ENCODE measurements around the gene CROCC2. TPM values are rescaled to one million over a fixed set of nuclear protein-coding genes. Genes with fewer than 3 reads are reported as not detected.

The CROCC2 gene
- total RNA-seq, 1 donor from 2014 or later, result 0.49 TPM

- Histone ChIP-seq H3K4me3 (peak within 1 kb of the TSS; percentile 56 to 71), H3K4me1 (peaks cover 61% of the 10 kb centered on the region), H3K27ac (peak within 1 kb of the TSS; percentile 79), H3K27me3 (no peaks in the 10 kb centered on the region), H3K36me3 (peaks cover 0 to 2% of the 10 kb centered on the region in 2 donors), H3K9me3 (no peaks in the 10 kb centered on the region)
- TF ChIP-seq POLR2AphosphoS5 (IDR thresholded peaks at IDR 0.05; ENCODE audit: insufficient read depth in 1 of 2, low read depth in 1 of 2) (peak; percentile 59 to 87), POLR2A (IDR thresholded peaks at IDR 0.05) (no peak)
- DNase-seq (ENCODE audit: extremely low spot score in 2 of 2), result peak in 1 of 2 donors; percentile 90
- intact Hi-C loops (cut with DNase I), result no loop called here
These were observed 91.9 kb downstream of the CROCC2 start, which contains the start of gene SNED1 for GRCh38 chr2:240997856-240998705. Gene SNED1, plus strand, starts transcription at chr2:240998618. Its CDS starts 220 bp downstream, at chr2:240998838.

GRCh38 chr2:240998706-240998994, 92.5 kb downstream of the CROCC2 start:
- Histone ChIP-seq H3K4me3 (peak overlapping the region; percentile 56 to 71), H3K4me1 (peaks cover 61% of the 10 kb centered on the region), H3K36me3 (peaks cover 0 to 8% of the 10 kb centered on the region in 2 donors), H3K27me3 (no peaks in the 10 kb centered on the region), H3K9me3 (peaks cover 3% of the 10 kb centered on the region), H3K27ac (peak overlapping the region; percentile 76)
- intact Hi-C loops (cut with DNase I), result no loop called here
- no peak for DNase-seq (ENCODE audit: extremely low spot score in 2 of 2)
- TF ChIP-seq CTCF (IDR thresholded peaks at IDR 0.05) (no peak), POLR2A (IDR thresholded peaks at IDR 0.05) (no peak), POLR2AphosphoS5 (IDR thresholded peaks at IDR 0.05; ENCODE audit: insufficient read depth in 1 of 2, low read depth in 1 of 2) (no peak)

GRCh38 chr2:240998995-240999791, 93.1 kb downstream of the CROCC2 start:
- intact Hi-C loops (cut with DNase I), result no loop called here

GRCh38 chr2:240999873-241000541, 93.9 kb downstream of the CROCC2 start:
- no peak for TF ChIP-seq CTCF (IDR thresholded peaks at IDR 0.05)
- TF ChIP-seq POLR2A (IDR thresholded peaks at IDR 0.05), result no peak
- no peak for TF ChIP-seq POLR2AphosphoS5 (IDR thresholded peaks at IDR 0.05; ENCODE audit: insufficient read depth in 1 of 2, low read depth in 1 of 2)
- H3K27ac ChIP-seq, result peak overlapping the region; percentile 76
- DNase-seq (ENCODE audit: extremely low spot score in 2 of 2), result peak in 1 of 2 donors; percentile 89
- no peaks in the 10 kb centered on the region for H3K27me3 ChIP-seq
- H3K9me3 ChIP-seq, result peaks cover 11% of the 10 kb centered on the region
- peaks cover 54% of the 10 kb centered on the region for H3K4me1 ChIP-seq
- intact Hi-C loops (cut with DNase I), result no loop called here
- H3K36me3 ChIP-seq, result peaks cover 0 to 19% of the 10 kb centered on the region in 2 donors
- H3K4me3 ChIP-seq, result peak overlapping the region; percentile 56 to 71

More at GRCh38 chr2:240998995-240999791, 93.1 kb downstream of the CROCC2 start:
- DNase-seq (ENCODE audit: extremely low spot score in 2 of 2), result peak in 1 of 2 donors; percentile 86
- Histone ChIP-seq H3K27me3 (no peaks in the 10 kb centered on the region), H3K36me3 (peaks cover 0 to 14% of the 10 kb centered on the region in 2 donors), H3K9me3 (peaks cover 8% of the 10 kb centered on the region), H3K4me1 (peaks cover 61% of the 10 kb centered on the region), H3K27ac (peak overlapping the region; percentile 76), H3K4me3 (peak overlapping the region; percentile 56 to 71)
- TF ChIP-seq CTCF (IDR thresholded peaks at IDR 0.05) (no peak), POLR2A (IDR thresholded peaks at IDR 0.05) (no peak), POLR2AphosphoS5 (IDR thresholded peaks at IDR 0.05; ENCODE audit: insufficient read depth in 1 of 2, low read depth in 1 of 2) (no peak)

GRCh38 chr2:241000831-241001321, 94.7 kb downstream of the CROCC2 start:
- H3K4me1 ChIP-seq, result peaks cover 47% of the 10 kb centered on the region
- H3K9me3 ChIP-seq, result peaks cover 11% of the 10 kb centered on the region
- no peak overlapping the region for H3K27ac ChIP-seq
- H3K4me3 ChIP-seq, result peak overlapping the region in 1 of 2 donors; percentile 56
- intact Hi-C loops (cut with DNase I), result no loop called here
- TF ChIP-seq CTCF (IDR thresholded peaks at IDR 0.05) (no peak), POLR2A (IDR thresholded peaks at IDR 0.05) (no peak), POLR2AphosphoS5 (IDR thresholded peaks at IDR 0.05; ENCODE audit: insufficient read depth in 1 of 2, low read depth in 1 of 2) (no peak)
- peaks cover 0 to 19% of the 10 kb centered on the region in 2 donors for H3K36me3 ChIP-seq
- no peaks in the 10 kb centered on the region for H3K27me3 ChIP-seq
- no peak for DNase-seq (ENCODE audit: extremely low spot score in 2 of 2)
